NCI-H526 (cell line): Measurements from ENCODE around the gene KLHL22.
"Not testable (repeated sequence)": the region's sequence is repeated elsewhere in the genome, so short reads cannot be mapped to it uniquely, and the experiment has no call there.

ENCODE experiments used
- DNase-seq, 2 experiments: peaks; one replicate each; lab custom pipeline; 2025; lab: John Stamatoyannopoulos, UW

The KLHL22 gene

GRCh38 chr22:20494978-20495860, at the start of gene KLHL22:
Gene KLHL22 (minus strand): TSS chr22:20495795. CDS start chr22:20489211, 6,584 bp downstream.
- DNase-seq, result peak in 1 of 2 experiments; percentile 63

- not testable (repeated sequence) for DNase-seq
Observed at GRCh38 chr22:20545318-20545634, 49.7 kb upstream of the KLHL22 start.

GRCh38 chr22:20542736-20543135, 47.1 kb upstream of the KLHL22 start:
- DNase-seq, result no peak

- DNase-seq, result no peak
Observed at GRCh38 chr22:20542055-20542454, 46.5 kb upstream of the KLHL22 start.

- not testable (repeated sequence) for DNase-seq
Observed at GRCh38 chr22:20538875-20539274, 43.3 kb upstream of the KLHL22 start.

- no peak for DNase-seq
Observed at GRCh38 chr22:20537983-20538382, 42.4 kb upstream of the KLHL22 start.

GRCh38 chr22:20537325-20537756, 41.7 kb upstream of the KLHL22 start:
- DNase-seq, result no peak

- no peak for DNase-seq
Observed at GRCh38 chr22:20536590-20537324, 41.2 kb upstream of the KLHL22 start.

GRCh38 chr22:20533879-20534265, 38.3 kb upstream of the KLHL22 start:
- no peak for DNase-seq

- DNase-seq, result no peak
Observed at GRCh38 chr22:20533095-20533878, 37.7 kb upstream of the KLHL22 start.

- no peak for DNase-seq
Observed at GRCh38 chr22:20532256-20532993, 36.8 kb upstream of the KLHL22 start.

GRCh38 chr22:20531404-20532201, 36.0 kb upstream of the KLHL22 start:
- no peak for DNase-seq

- no peak for DNase-seq
Observed at GRCh38 chr22:20531154-20531403, 35.5 kb upstream of the KLHL22 start.

- DNase-seq, result no peak
Observed at GRCh38 chr22:20530368-20531153, 35.0 kb upstream of the KLHL22 start.

GRCh38 chr22:20528405-20528978, 32.9 kb upstream of the KLHL22 start:
- DNase-seq, result no peak

- no peak for DNase-seq
Observed at GRCh38 chr22:20526628-20527355, 31.2 kb upstream of the KLHL22 start.

GRCh38 chr22:20526305-20526627, 30.7 kb upstream of the KLHL22 start:
- DNase-seq, result no peak

GRCh38 chr22:20525048-20525447, 29.5 kb upstream of the KLHL22 start:
- no peak for DNase-seq

- DNase-seq, result no peak
Observed at GRCh38 chr22:20524004-20524481, 28.4 kb upstream of the KLHL22 start.
